GM18505 (cell line): ENCODE results near the gene KSR1.
"Not testable (repeated sequence)": the region's sequence is repeated elsewhere in the genome, so short reads cannot be mapped to it uniquely, and the experiment has no call there.

Source experiments
- ATAC-seq: cut with Tn5 transposase; IDR thresholded peaks from one replicate; pipeline ENCODE4 v1.9.1; 2021; ENCODE audit not compliant: unreplicated experiment
- POLR2A ChIP-seq: IDR thresholded peaks from 4 replicates; pipeline ENCODE4 v1.6.1; 2011; ENCODE audit warnings: borderline replicate concordance; ENCODE audit not compliant: insufficient read depth, insufficient read length; ENCODE audit errors: extremely low read depth

Gene KSR1

GRCh38 chr17:27455914-27456680 lies at the start of gene KSR1:
Gene KSR1, plus strand, starts transcription at chr17:27456448. Its CDS starts 196 bp downstream, at chr17:27456644.
- peak; percentile 72 for TF ChIP-seq POLR2A

GRCh38 chr17:27407916-27408864 lies 48.1 kb upstream of the KSR1 start:
- ATAC-seq, result no peak

More at GRCh38 chr17:27455914-27456680, at the start of gene KSR1:
- ATAC-seq, result peak; percentile 90

GRCh38 chr17:27408891-27409290 lies 47.4 kb upstream of the KSR1 start:
- TF ChIP-seq POLR2A, result no peak

More at GRCh38 chr17:27407916-27408864, 48.1 kb upstream of the KSR1 start:
- no peak for TF ChIP-seq POLR2A

GRCh38 chr17:27412158-27412557 lies 44.1 kb upstream of the KSR1 start:
- not testable (repeated sequence) for ATAC-seq

More at GRCh38 chr17:27408891-27409290, 47.4 kb upstream of the KSR1 start:
- ATAC-seq, result no peak

- no peak for TF ChIP-seq POLR2A
- ATAC-seq, result no peak
These were observed 42.9 kb upstream of the KSR1 start for GRCh38 chr17:27413315-27413714.

- no peak for TF ChIP-seq POLR2A
- peak; percentile 62 for ATAC-seq
These were observed 42.5 kb upstream of the KSR1 start for GRCh38 chr17:27413792-27414191.

- no peak for TF ChIP-seq POLR2A
These were observed 42.0 kb upstream of the KSR1 start for GRCh38 chr17:27414271-27414670.

GRCh38 chr17:27414694-27415093 lies 41.6 kb upstream of the KSR1 start:
- ATAC-seq, result no peak
- no peak for TF ChIP-seq POLR2A

More at GRCh38 chr17:27414271-27414670, 42.0 kb upstream of the KSR1 start:
- ATAC-seq, result no peak

- TF ChIP-seq POLR2A, result no peak
- ATAC-seq, result no peak
These were observed 41.0 kb upstream of the KSR1 start for GRCh38 chr17:27415120-27415795.

- TF ChIP-seq POLR2A, result no peak
- no peak for ATAC-seq
These were observed 38.5 kb upstream of the KSR1 start for GRCh38 chr17:27417596-27418365.

- no peak for ATAC-seq
- no peak for TF ChIP-seq POLR2A
These were observed 38.0 kb upstream of the KSR1 start for GRCh38 chr17:27418366-27418615.

GRCh38 chr17:27419156-27419555 lies 37.1 kb upstream of the KSR1 start:
- no peak for TF ChIP-seq POLR2A
- no peak for ATAC-seq

- ATAC-seq, result no peak
- TF ChIP-seq POLR2A, result no peak
These were observed 35.9 kb upstream of the KSR1 start for GRCh38 chr17:27420211-27420950.

GRCh38 chr17:27421111-27421510 lies 35.1 kb upstream of the KSR1 start:
- ATAC-seq, result no peak
- TF ChIP-seq POLR2A, result no peak

- not testable (repeated sequence) for ATAC-seq
These were observed 34.6 kb upstream of the KSR1 start for GRCh38 chr17:27421626-27422025.
